ENCODE data around the gene THRB. TPM values are rescaled to one million over a fixed set of nuclear protein-coding genes. Genes with fewer than 3 reads are reported as not detected.
A peak's percentile ranks its signal among the peaks of the same experiment; 100 is the strongest.
"Not testable (repeated sequence)": the region's sequence is repeated elsewhere in the genome, so short reads cannot be mapped to it uniquely, and the experiment has no call there.

THRB gene
- total RNA-seq, 4 donors from 2014 or later: 3.7 to 11.3 (median 6.1) TPM

DNA sequence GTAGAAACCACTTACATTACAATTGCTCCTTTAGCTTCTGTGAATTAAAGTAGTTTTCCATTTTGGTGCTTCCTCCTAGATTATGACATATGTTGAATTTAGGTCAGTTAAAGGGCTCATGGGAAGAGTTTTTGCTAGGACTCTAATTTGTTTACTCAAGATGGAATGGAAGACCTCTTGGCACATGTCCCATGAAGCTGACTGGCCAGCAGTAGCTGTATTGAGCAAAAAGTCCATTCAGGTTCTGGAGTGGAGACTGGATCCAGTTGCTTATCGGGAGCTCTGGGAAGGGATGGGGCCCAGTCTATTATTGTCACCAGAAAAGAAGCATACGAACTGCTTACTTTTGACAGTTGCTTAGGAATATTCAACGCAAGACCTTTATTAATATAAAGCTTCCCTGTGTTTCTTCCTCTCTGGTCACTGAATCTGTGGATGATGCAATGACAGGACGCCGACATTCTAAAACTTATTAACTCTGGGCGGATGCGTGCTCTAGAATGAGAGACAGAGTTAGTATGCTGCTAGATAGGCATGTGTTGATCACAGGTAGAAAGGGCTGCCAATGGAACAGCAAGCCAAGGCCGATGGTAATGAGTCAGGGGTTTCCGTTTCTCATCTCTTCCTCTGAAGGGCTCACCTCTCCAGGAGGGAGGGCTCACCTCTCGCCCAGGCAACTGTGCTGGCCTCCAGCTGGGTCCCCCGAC is 393.8 kb downstream of the THRB start:
- TF ChIP-seq POLR2A (IDR thresholded peaks at IDR 0.05): no peak
- TF ChIP-seq, protein P1, sequence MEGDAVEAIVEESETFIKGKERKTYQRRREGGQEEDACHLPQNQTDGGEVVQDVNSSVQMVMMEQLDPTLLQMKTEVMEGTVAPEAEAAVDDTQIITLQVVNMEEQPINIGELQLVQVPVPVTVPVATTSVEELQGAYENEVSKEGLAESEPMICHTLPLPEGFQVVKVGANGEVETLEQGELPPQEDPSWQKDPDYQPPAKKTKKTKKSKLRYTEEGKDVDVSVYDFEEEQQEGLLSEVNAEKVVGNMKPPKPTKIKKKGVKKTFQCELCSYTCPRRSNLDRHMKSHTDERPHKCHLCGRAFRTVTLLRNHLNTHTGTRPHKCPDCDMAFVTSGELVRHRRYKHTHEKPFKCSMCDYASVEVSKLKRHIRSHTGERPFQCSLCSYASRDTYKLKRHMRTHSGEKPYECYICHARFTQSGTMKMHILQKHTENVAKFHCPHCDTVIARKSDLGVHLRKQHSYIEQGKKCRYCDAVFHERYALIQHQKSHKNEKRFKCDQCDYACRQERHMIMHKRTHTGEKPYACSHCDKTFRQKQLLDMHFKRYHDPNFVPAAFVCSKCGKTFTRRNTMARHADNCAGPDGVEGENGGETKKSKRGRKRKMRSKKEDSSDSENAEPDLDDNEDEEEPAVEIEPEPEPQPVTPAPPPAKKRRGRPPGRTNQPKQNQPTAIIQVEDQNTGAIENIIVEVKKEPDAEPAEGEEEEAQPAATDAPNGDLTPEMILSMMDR (IDR thresholded peaks at IDR 0.05): no peak
- Histone ChIP-seq H3K4me1 (peaks cover 0 to 15% (median 7%) of the 10 kb centered on the region in 3 donors), H3K4me3 (no peak overlapping the region), H3K27me3 (no peaks in the 10 kb centered on the region), H3K9me3 (no peaks in the 10 kb centered on the region), H3K36me3 (no peaks in the 10 kb centered on the region), H3K27ac (peak overlapping the region in 1 of 4 donors; percentile 54)
- WGBS, 2 donors: 71 to 84% methylated on average over 10 to 11 of the region's 11 CpGs
- intact Hi-C loops (cut with DNase I): no loop called here
- DNase-seq: no peak

DNA sequence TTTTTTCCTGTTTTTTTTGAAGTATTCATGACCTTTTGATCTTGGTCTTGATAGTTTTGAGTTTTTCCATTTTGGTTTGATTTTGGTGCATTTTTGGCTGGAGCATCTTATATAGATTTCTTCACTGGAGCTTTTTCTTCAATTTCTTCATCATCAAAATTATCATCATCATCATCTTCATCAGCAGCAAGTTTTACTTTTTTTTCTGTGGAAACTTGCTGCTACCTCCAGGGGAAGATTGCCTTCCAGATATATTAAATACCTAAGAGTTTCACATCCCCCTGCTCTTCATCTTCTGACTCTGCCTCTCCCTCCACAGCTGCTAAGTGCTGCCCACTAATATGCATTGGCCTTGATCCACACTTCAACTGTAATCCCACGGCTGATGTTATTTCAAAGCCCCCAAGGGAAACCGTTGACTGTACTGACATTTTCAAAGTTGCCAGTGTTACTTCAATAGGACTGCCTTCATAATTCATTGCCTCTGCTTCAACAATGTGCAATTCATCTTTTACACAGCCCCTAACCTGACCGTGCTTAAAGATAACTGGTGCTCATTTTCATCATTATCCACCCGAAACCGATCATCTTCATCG is 397.9 kb downstream of the THRB start:
- 68 to 80% methylated on average over 6 of the region's 6 CpGs for WGBS, 2 donors
- intact Hi-C loops (cut with DNase I): no loop called here
- Histone ChIP-seq H3K4me3 (no peak overlapping the region), H3K9me3 (no peaks in the 10 kb centered on the region), H3K4me1 (peaks cover 0 to 11% (median 3%) of the 10 kb centered on the region in 3 donors), H3K36me3 (no peaks in the 10 kb centered on the region), H3K27ac (no peak overlapping the region), H3K27me3 (no peaks in the 10 kb centered on the region)
- TF ChIP-seq, protein P1 (IDR thresholded peaks at IDR 0.05): no peak
- TF ChIP-seq POLR2A (IDR thresholded peaks at IDR 0.05): no peak
- DNase-seq: no peak

DNA sequence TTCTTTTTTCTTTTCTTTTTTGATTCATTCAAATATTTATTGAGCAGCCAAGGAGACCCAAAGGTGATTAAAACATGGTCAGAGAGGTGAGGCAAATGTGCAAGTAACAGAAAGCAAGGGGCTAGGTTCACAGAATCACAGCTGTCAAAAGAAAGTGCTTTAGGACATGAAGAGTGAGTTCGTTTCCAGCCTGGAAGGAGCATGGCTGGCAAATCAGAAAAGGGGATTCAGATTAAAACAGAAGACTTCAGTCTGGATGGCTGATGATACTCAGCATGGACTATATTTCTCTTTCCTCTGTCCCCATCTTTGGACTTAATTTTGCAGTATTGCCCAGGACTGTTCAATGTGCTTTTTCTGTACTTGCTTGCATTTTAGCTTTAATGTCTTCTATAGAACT is 398.4 kb downstream of the THRB start:
- Histone ChIP-seq H3K27me3 (no peaks in the 10 kb centered on the region), H3K27ac (no peak overlapping the region), H3K36me3 (no peaks in the 10 kb centered on the region), H3K9me3 (no peaks in the 10 kb centered on the region), H3K4me1 (peaks cover 0 to 6% (median 0%) of the 10 kb centered on the region in 3 donors), H3K4me3 (no peak overlapping the region)
- no peak for TF ChIP-seq POLR2A (IDR thresholded peaks at IDR 0.05)
- TF ChIP-seq, protein P1 (IDR thresholded peaks at IDR 0.05): no peak
- no peak for DNase-seq
- intact Hi-C loops (cut with DNase I): no loop called here
- WGBS, 2 donors: 44 to 50% methylated on average over 1 of the region's 1 CpG

DNA sequence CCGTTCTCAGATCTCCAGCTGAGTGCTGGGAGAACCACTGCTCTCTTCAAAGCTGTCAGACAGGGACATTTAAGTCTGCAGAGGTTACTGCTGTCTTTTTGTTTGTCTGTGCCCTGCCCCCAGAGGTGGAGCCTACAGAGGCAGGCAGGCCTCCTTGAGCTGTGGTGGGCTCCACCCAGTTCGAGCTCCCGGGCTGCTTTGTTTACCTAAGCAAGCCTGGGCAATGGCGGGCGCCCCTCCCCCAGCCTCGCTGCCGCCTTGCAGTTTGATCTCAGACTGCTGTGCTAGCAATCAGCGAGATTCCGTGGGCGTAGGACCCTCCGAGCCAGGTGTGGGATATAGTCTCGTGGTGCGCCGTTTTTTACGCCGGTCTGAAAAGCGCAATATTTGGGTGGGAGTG is 399.8 kb downstream of the THRB start:
- peak overlapping the region; percentile 12 to 34 (median 24) for H3K4me3 ChIP-seq
- H3K27ac ChIP-seq; H3K4me1 ChIP-seq; intact Hi-C loops (cut with DNase I); H3K9me3 ChIP-seq; H3K36me3 ChIP-seq; DNase-seq; H3K27me3 ChIP-seq: not testable (repeated sequence)
- WGBS, 2 donors: 25% methylated on average over 2 of the region's 17 CpGs; no CpG with 5 or more reads in 1 of the 2 donors

DNA sequence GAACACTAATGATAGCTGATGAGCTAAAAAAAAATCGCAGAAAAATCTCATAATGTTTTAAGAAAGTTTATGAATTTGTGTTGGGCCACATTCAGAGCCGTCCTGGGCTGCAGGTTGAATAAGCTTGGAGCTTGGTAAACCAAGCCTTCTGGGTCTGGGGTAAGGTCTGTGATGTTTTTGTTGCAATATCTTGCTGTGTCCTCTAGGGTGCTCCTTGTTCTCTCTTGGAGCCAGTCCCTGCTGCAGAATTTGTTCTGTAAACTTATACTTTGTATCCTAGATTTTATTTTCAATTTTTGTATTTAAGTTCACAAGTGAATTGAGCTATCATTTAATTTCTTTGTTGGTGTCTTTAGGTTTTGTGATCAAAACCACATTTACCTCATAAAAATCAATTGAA is 405.9 kb downstream of the THRB start:
- no peak overlapping the region for H3K4me3 ChIP-seq
- H3K4me1 ChIP-seq: peaks cover 0 to 14% (median 12%) of the 10 kb centered on the region in 3 donors
- intact Hi-C loops (cut with DNase I): no loop called here
- WGBS, 2 donors: 60 to 77% methylated on average over 2 of the region's 2 CpGs
- no peak overlapping the region for H3K27ac ChIP-seq
- TF ChIP-seq POLR2A (IDR thresholded peaks at IDR 0.05): no peak
- TF ChIP-seq, protein P1 (IDR thresholded peaks at IDR 0.05): peak in 3 of 6 experiments; percentile 14 to 42 (median 27)
- no peaks in the 10 kb centered on the region for H3K27me3 ChIP-seq
- H3K36me3 ChIP-seq: no peaks in the 10 kb centered on the region
- no peaks in the 10 kb centered on the region for H3K9me3 ChIP-seq
- DNase-seq: no peak

All from esophagus squamous epithelium (tissue), 5 donors.